Esophagus squamous epithelium (tissue), 4 donors: ENCODE results near the gene LRRC72.

Experiments used
- CTCF ChIP-seq, 6 experiments: fragments of 450-650 bp in 4 of 6; fragments of 200-600 bp in 2 of 6; sonication (generic) in 2 of 6; IDR thresholded peaks; one replicate each; pipeline ENCODE4 v1.5.1; 2016 to 2019; ENCODE audit warnings: antibody characterized with exemption in 6 of 6, mild to moderate bottlenecking in 4 of 6, moderate library complexity in 4 of 6
- POLR2A ChIP-seq, 4 donors: fragments of 450-650 bp; IDR thresholded peaks; one replicate each; pipeline ENCODE4 v1.6.1; 2017; ENCODE audit warnings: antibody characterized with exemption in 4 of 4, mild to moderate bottlenecking in 4 of 4, moderate library complexity in 3 of 4

- TF ChIP-seq POLR2A (IDR thresholded peaks at IDR 0.05) (no peak), CTCF (IDR thresholded peaks at IDR 0.05) (no peak)
Measured at GRCh38 chr7:16626388-16626787, 99.8 kb downstream of the LRRC72 start.
